DLD1 (cell line): ENCODE measurements around the gene FBXW7.
"Not testable (repeated sequence)": the region's sequence is repeated elsewhere in the genome, so short reads cannot be mapped to it uniquely, and the experiment has no call there.

Source experiments
- in situ Hi-C: cut with HindIII; loops from 2 replicates; pipeline ENCODE4 v1.10.0; 2017; ENCODE audit warnings: low sequenced_read_pairs

Gene FBXW7

DNA sequence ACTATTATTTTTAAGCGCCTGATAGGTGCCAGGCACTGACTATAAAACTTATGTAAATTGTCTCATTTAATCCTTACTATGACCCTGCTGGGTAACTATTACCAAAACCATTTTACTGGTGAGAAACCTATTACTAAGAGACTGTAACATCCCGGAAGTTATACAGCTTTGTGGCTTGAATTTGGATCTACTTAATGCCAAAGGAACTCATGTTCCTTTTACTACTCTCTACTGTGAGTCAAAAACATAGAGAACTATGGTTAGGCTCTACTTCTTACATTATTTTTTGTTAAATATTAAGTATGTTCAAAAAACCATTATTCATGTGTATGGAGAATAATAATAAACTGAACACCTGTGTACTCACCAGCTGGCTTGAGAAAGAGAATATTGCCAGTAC lies 14.8 kb upstream of the FBXW7 start:
- in situ Hi-C loops, result not testable (repeated sequence)

DNA sequence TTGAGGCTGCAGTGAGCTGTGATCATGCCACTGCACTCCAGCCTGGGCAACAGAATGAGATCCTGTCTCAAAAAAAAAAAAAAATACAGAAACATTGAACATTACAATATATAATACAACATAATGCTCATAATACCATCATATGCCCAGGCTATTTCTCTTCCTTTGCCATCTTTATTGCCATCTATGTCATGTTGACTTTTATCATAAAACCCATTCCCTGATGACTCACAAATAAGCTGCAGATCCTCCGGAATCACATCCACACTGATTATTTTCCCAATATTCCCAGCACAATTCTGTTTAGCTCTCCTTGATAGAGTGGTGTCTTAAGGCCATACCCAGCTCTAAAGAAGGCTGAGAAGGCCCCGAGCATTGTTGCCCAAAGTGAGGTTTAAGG lies 9.2 kb upstream of the FBXW7 start:
- in situ Hi-C loops, result no loop called here

DNA sequence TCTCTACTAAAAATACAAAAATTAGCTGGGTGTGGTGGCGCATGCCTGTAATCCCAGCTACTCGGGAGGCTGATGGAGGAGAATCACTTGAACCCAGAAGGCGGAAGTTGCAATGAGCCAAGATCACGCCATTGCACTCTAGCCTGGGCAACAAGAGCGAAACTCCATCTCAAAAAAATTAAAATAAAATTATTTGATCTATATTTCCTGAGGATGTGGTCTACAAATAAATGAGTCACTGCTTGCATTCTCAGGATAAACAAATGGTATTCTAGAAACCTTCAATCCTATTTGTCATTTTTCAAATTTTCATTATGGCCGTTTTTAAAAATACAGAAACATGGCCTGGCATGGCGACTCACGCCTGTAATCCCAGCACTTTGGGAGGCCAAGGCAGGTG lies 8.6 kb upstream of the FBXW7 start:
- in situ Hi-C loops, result not testable (repeated sequence)

DNA sequence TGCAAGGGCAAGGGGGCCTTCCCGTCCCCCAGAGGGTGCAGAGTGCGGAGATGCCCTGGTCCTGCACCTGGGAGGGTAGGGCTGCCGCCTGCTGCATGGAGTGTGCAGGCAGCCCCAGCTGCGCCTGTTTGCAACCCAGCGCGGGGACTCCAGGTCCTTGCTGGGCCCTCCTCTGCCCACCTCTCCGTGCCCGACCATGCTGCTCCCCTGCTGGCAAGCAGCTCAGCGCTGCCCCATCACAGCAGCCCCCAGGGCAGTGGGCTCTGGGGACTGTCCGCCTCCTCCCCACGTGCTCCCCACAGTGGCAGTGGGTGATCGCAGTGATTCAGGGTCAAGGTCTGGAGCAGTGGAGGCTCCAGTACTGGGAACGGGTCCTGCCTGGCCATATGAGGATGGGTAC lies 5.0 kb upstream of the FBXW7 start:
- in situ Hi-C loops, result no loop called here

DNA sequence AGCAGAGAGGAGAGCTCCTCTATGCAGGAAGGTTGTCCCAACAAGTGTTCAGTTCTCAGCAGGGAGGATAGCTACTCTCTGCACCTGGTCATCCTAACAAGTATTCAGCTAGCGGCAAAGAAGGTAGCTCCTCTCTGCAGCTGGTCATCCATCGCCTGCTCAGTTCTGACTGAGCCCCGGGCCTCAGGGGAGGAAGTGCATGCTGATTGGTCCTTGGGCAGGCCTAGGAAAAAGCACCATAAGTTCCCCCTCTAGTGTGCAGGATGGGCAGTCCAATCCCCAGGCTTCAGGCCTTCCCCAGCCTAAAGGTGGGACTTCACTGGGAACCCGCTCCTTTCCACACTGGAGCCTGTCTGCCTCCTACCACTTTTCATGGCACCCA lies 4.4 kb upstream of the FBXW7 start:
- in situ Hi-C loops, result no loop called here

DNA sequence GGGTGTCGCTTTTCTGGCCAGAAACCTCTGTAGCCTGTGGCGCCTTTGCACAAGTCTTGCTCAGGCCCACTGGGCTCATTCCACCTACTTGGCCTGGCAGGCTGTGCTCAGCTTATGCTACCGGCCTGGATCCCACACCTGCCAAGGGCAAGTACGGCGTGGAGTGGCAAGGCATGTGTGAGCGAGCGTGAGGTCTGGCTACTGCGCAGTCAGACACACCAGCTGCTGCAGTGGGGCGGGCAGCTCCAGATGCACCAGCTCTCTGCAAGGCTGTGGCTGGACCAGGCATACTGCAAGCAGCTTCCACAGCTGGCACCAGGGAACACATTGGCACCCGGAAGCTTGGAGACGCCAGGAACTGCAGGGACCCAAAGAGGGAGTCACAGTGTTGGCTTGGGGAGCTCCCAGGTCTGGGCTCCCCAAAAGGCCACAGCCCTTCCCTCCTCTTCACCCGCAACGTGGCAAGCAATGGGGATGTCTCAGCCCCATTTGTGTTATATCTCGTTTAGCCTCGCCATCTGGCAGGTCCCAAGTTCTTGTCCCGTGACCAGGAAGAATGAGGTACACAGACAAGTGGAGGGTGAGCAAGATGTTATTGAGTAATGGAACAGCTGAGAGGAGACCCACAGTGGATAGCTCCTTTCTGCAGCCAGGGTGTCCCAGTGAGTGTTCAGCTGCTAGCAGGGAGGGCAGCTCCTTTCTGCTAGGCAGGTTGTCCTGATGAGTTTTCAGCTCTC lies 3.8 kb upstream of the FBXW7 start:
- in situ Hi-C loops, result no loop called here

DNA sequence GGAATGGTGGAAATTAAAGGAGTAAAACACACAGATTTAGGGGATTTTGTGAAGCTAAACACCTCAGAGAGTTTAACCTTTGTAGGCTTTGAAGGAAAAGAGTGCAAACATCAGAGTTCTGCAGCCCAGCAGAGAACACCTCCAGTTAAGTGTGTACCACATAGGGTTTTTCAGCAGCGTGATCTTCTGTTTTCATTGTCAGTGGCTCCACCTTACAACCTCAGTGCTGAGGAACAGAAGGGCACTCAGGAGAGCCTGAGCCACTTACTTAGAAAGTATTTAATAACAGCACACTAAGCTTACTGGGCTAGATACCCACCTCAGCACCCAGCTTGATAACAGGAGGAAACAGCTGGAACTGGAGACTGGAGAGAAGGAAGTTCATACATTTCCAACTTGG lies 2.0 kb upstream of the FBXW7 start:
- in situ Hi-C loops, result no loop called here

DNA sequence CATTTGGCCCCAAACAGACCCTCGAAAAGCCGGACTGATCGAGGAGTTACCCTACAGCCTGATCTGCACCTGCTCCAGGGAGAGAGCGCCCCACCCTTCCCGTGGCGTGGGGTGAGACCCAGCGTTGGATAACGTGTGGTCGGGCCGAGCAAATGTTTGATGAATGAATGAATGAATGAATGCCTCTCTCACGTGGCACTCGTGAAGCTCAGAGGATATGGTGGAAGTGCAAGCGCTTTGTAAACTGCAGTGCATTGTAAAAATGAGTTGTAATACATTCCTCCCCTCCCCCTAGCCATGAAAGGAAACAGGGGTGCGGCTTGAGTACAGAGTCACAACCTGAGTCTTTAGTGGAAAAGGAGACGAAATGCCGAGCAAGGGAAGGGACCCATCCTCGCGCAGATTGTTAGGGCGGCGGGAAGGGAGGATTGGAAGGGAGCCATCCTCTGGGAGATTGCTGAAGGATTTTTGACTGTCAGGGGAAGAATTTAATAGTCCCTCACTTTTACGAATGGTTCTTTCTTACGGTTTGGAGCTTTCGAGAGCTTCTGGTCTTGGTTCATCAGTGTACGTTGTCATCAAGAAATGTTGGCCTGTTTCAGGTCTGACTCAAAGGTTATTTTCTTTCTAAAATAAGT lies 772 bp upstream of the FBXW7 start:
- in situ Hi-C loops, result no loop called here

DNA sequence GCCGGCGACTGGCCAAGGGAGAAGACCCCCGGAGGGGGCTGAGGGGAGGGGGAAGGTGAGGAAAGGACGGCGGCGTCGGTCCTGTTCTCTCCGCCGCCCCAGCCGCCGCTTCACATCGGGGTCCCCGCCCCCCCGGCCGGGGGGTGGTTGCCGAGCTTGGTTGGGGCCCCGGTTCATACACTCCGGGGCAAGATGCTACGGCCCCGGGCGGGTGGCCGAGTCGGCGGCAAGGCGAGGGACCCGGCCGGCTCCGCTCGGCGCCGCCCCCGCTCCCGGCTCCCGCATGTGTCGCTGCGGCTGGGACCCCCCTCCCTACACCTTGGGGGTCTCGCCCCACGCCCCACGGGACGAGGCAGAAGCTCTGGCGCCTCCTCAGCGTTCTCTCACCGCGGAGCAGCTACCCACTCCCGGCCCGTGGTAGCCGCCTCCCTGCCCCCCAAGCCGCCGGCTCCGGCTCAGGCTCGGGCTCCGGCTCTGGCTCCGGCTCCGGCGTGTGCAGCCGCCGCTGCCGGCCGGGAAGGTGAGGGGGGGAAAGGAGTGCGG lies 461 bp downstream of the FBXW7 start:
- in situ Hi-C loops, result no loop called here

DNA sequence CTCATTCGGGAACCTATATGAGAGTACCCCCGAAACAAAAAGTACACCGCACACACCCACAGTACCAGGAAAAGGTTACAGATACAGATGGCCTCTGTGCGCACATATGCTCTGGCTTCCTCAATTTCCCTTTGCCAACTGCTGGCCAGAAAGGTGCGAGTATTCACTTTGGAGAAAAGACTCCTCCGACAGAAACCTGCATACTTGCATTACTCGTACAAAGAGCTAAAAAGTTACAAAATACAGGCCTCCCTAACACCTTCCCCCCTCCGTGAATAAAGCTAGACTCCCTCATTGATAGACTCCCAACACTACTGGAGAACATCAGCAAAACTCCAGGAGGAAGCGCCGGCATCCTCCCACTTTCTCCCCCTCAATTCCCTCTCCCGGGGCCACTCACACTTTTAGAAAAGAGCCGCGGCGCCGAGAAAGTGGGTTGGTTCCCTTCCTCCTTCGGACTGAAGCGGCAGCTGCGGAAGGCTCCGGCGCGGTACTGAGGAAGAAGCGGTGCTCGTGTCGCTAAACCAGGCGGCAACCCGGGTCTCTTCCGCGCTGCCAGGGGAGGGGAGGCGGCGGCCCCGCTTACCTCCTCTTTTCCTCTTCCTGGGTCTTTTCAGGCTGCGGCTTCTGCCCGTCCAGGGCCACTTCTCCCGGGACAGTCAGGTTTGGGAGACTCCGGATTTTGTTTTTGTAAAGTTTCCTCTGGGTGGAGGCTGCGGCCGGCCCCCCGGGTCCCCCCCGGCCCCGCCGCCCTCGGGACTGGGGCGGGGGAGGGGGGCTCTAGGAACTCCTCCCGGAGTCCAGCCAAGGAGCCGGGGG lies 1.1 kb downstream of the FBXW7 start:
- in situ Hi-C loops, result no loop called here

DNA sequence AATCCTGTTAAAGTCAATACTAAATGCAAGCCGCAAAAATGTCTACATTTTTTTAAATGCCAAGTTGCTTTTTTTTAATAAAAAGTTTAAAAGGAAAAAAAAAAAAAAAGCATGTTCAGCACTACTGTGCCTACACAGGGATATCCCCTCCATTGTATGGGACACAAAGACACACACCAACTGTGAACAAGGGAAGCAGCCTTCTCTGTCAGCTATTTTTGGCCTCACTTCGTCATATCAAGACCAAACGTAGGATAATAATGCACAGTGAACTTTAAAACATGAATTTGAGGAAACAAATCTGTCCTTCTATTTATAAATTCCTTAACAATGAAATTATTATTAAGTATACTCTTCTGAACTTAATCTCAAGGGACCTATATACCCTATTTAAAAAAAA lies 4.4 kb downstream of the FBXW7 start:
- in situ Hi-C loops, result no loop called here

DNA sequence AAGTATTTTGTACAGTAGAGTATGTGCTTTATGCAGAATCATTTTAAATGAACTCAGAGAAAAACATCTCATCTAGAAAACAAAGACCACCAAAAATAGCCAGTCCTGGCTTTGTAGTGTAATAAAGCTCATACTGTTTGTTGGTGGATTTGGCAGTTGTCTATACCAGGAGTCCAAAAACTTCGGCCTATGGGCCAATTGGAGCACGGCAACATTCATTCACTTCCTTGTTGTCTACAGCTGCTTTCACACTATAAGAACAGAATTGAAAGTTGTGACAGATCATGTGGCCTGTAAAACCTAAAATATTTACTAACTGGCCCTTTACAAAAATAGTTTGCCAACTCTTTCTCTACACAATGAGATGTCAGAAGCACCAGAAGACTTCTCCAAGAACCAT lies 5.3 kb downstream of the FBXW7 start:
- in situ Hi-C loops, result no loop called here

DNA sequence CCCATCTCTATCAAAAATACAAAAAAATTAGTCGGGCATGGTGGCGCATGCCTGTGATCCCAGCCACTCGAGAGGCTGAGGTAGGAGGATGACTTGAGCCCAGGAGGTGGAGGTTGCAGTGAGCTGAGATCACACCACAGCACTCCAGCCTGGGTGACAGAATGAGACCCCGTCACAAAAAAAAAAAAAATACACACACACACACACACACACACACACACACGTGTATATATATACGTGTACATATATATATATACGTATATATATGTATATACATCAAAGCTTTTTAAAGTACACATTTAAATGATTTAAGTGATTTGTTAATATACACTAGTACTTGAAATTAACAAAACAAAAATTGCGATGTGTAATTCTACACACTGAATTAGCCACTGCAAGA lies 6.0 kb downstream of the FBXW7 start:
- in situ Hi-C loops, result no loop called here

DNA sequence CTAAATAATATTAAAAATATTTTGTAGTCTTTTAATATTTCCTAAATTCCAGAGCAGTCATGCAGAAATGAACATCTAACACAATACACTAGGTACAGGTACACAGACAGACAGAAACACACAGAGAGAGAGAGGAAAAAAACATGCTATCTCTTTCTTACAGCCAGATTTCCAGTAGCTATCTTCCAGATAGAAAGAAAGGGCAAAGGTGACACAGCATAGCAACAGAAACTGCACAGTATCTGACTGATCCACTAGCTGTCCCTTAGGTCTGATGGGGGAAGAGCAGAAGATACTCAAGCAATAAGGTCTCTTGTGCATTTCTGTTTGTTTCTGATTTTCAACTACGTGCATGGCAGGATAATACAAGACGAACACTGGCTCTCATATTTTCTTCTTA lies 7.8 kb downstream of the FBXW7 start:
- in situ Hi-C loops, result no loop called here

DNA sequence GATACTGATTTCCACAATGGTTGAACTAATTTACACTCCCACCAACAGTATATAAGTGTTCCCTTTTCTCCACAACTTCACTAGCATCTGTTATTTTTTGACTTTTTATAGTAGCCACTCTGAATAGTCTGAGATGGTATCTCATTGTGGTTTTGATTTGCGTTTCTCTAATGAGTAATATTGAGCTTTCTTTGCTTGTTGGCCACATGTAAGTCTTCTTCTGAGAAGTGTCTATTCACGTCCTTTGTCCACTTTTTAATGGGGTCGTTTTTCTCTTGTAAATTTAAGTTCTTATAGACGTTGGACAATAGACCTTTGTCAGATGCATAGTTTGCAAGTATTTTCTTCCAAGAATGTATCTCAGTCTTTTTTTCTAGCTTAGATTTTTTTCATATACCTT lies 10.0 kb downstream of the FBXW7 start:
- in situ Hi-C loops, result no loop called here

DNA sequence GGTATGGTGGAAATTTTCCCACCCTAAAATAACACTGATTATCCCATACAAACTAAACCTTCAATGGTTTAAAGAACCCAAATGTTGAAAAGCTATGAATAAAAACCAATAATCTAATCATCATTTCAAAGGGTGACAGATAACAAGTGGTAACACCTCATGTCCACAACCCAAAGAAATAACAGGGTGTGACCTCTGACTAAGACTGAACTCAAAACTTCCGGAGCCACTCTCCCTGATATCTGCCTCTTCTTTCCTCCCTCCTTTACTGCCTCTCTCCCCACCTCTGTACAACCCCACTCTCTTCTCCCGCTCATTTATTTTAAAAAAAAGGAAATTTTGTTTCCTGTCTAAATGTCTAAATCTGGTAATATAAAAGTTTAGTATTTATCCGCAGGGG lies 11.5 kb downstream of the FBXW7 start:
- in situ Hi-C loops, result no loop called here

DNA sequence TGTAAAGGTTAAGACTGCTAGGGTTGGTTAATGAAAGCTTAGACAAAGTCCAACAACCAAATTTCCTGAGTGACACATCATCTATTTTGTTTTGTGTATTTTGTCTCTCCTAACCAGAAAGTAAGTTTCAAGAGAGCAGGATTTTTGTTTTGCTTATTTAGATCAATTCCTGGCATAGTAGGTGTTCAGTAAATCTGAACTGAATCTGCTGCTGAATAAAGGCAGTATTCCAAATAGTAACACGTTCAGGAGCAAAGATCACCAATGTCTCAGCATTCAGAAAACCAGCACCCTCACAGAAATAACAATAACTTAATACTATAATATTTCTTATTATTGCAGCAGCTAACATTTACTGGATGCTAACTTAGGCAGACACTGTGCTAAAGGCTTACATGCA lies 12.2 kb downstream of the FBXW7 start:
- in situ Hi-C loops, result no loop called here

DNA sequence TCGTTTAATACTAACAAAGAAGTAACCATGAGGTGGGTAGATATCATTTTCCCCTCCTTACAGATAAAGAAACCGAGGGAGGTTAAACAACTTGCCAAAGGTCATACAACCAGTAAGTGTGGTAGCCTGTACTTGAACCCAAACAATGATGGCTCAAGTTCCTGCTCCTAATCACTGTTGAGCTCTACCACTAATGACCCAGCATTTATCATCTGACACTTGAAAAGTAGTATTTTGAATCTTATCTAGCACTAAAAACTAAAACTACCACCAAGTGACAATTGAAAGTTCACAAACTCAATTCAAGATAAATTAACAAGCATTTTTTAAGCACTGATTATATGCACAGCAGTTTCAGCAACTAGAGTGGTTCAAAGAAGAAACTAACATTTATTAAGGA lies 13.1 kb downstream of the FBXW7 start:
- in situ Hi-C loops, result no loop called here

DNA sequence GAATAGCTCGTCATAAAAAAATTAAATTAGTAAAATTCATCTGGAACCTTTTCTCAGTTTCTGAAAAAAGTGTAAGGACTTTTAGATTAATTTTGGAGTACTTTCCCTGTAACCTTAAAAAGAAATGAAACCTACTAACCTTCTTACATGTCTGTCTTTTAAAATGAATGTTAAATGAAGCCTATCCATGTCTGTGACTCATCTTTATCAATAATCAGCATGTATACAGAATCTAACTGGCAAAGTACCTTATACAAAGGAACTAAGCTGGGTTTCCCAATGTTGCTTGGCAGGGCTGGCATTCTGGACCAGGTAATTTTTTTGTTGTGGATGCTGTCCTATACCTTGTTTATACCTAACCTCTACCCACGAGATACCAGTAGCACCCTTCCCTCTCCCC lies 13.6 kb downstream of the FBXW7 start:
- in situ Hi-C loops, result no loop called here

DNA sequence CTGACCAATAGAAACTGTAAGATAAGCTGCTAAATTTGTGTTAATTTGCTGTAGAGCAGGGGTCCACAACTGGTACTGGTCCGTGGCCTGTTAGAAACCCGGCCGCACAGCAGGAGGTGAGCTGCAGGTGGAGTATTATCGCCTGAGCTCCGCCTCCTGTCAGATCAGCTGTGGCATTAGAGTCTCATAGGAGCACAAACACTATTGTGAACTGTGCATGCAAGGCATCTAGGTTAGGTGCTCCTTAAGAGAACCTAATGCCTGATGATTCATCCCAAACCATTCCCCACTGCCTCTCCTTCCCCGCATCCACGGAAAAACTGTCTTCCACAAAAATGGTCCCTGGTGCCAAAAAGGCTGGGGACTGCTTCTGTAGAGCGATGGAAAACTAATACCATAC lies 19.7 kb downstream of the FBXW7 start:
- in situ Hi-C loops, result no loop called here

DNA sequence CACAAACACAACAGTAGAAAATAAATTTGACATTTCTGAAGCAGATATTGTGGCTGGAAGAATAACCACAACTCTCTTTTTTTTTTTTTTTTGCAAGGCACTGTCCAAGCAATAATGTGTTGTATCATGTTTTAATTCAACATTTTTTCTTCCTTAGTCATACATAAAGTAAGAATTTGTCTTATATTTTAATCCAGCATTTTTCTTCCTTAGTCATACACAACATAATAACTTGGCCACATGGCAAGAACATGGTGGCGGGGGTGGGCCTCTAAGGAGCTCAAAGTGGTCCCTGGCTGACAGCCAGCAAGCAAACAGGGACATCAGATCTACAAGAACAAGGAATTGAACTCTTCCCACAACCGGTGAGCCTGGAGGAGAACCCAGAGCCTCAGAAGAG lies 20.2 kb downstream of the FBXW7 start:
- in situ Hi-C loops, result no loop called here

DNA sequence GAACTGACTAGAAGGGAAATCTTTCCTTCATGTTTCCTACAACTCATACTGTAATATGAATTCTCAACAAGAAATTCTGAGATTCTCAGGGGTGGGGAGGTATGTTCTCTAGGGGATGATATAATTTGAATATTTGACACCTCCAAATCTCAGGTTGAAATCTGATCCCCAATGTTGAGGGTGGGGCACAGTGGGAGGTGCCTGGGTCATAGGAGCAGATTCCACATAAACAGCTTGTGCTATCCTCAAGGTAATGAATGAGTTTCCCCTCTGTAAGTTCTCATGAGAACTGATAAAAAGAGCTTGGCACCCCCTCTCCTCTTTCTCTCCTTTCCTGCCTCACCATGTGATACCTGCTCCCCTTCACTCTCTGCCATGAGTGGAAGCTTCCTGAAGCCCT lies 21.5 kb downstream of the FBXW7 start:
- in situ Hi-C loops, result no loop called here
